K562 (cell line): ENCODE measurements around the gene ZNF106. TPM values are rescaled to one million over a fixed set of nuclear protein-coding genes. Genes with fewer than 3 reads are reported as not detected.

Source experiments
- ARID1B ChIP-seq: fragments of 450-650 bp; IDR thresholded peaks from 2 replicates; pipeline ENCODE4 v1.6.1; 2016; ENCODE audit warnings: antibody characterized with exemption, mild to moderate bottlenecking, inconsistent platforms
- ARNT ChIP-seq, 2 experiments: fragments of 450-650 bp; IDR thresholded peaks; 2 replicates each; pipeline ENCODE4 v1.6.1; 2016; ENCODE audit warnings: mild to moderate bottlenecking in 1 of 2
- ATF7 ChIP-seq: fragments of 450-650 bp; IDR thresholded peaks from 2 replicates; pipeline ENCODE4 v1.7.1; 2014; ENCODE audit warnings: mild to moderate bottlenecking, moderate library complexity
- CGGBP1 ChIP-seq: fragments of 250-450 bp; sonication (Bioruptor Pico); IDR thresholded peaks from 2 replicates; pipeline ENCODE4 v1.9.0; 2021; ENCODE audit warnings: mild to moderate bottlenecking
- CREB1 ChIP-seq, 2 experiments: sonication (generic) in 1 of 2; formaldehyde crosslinking in 1 of 2; IDR thresholded peaks; 2 replicates each; pipeline versions ENCODE4 v1.6.1 to v1.8.0; 2012 to 2022; ENCODE audit warnings: inconsistent platforms in 1 of 2, mild to moderate bottlenecking in 1 of 2, missing genetic modification reagents in 1 of 2, moderate library complexity in 1 of 2
- E2F8 ChIP-seq: fragments of 450-650 bp; IDR thresholded peaks from 2 replicates; pipeline ENCODE4 v1.7.1; 2018; ENCODE audit warnings: mild to moderate bottlenecking, low read depth; ENCODE audit not compliant: partially characterized antibody
- EGR1 ChIP-seq: fragments of 450-650 bp; conservative IDR thresholded peaks from 2 replicates; pipeline ENCODE4 v1.6.1; 2017; ENCODE audit warnings: mild to moderate bottlenecking
- ELF4 ChIP-seq: fragments of 450-650 bp; formaldehyde crosslinking; IDR thresholded peaks from 2 replicates; pipeline ENCODE4 v1.4.0; 2022; ENCODE audit warnings: missing genetic modification characterization
- FOXK2 ChIP-seq, 2 experiments: fragments of 450-650 bp; IDR thresholded peaks in 1 of 2; conservative IDR thresholded peaks in 1 of 2; 2 replicates each; pipeline ENCODE4 v1.6.1; 2016; ENCODE audit warnings: low read depth in 2 of 2, mild to moderate bottlenecking in 1 of 2
- GTF2F1 ChIP-seq: IDR thresholded peaks from 2 replicates; pipeline ENCODE4 v1.6.1; 2011; ENCODE audit warnings: low read depth, low read length, improper control_type of control experiment
- HDAC3 ChIP-seq: fragments of 450-650 bp; IDR thresholded peaks from 2 replicates; pipeline ENCODE4 v1.6.1; 2018; ENCODE audit warnings: borderline replicate concordance, mild to moderate bottlenecking, moderate library complexity; ENCODE audit not compliant: partially characterized antibody
- KLF10 ChIP-seq: fragments of 250-450 bp; sonication (Bioruptor Pico); IDR thresholded peaks from 2 replicates; pipeline ENCODE4 v1.6.1; 2021; ENCODE audit warnings: matching md5 sums
- MAFK ChIP-seq: IDR thresholded peaks from 2 replicates; pipeline ENCODE4 v1.6.1; 2011; ENCODE audit warnings: low read length, improper control_type of control experiment
- MEIS2 ChIP-seq: fragments of 450-650 bp; IDR thresholded peaks from 2 replicates; pipeline ENCODE4 v1.6.1; 2014; ENCODE audit warnings: mild to moderate bottlenecking; ENCODE audit not compliant: partially characterized antibody
- MTA2 ChIP-seq: fragments of 450-650 bp; IDR thresholded peaks from 2 replicates; pipeline ENCODE4 v1.6.1; 2016; ENCODE audit warnings: low read depth
- NR2C1 ChIP-seq, 2 experiments: fragments of 450-650 bp; IDR thresholded peaks; 2 replicates each; pipeline ENCODE4 v1.6.1; 2017; ENCODE audit warnings: mild to moderate bottlenecking in 2 of 2, antibody characterized with exemption in 1 of 2, inconsistent platforms in 1 of 2, missing compliant biosample characterization in 1 of 2, missing genetic modification characterization in 1 of 2
- NR2C2 ChIP-seq, 2 experiments: fragments of 200-800 bp in 1 of 2; sonication (Bioruptor generic) in 1 of 2; sonication (generic) in 1 of 2; formaldehyde crosslinking in 1 of 2; IDR thresholded peaks; 2 replicates each; pipeline versions ENCODE4 v1.6.1 to v1.8.0; 2016 to 2022; ENCODE audit warnings: mild to moderate bottlenecking in 1 of 2, missing compliant biosample characterization in 1 of 2, missing genetic modification characterization in 1 of 2, missing genetic modification reagents in 1 of 2
- PTTG1 ChIP-seq: fragments of 450-650 bp; IDR thresholded peaks from 2 replicates; pipeline ENCODE4 v1.6.1; 2016; ENCODE audit warnings: low read depth, mild to moderate bottlenecking, missing genetic modification characterization, missing compliant biosample characterization
- RBFOX2 ChIP-seq: fragments of 200-400 bp; formaldehyde crosslinking; IDR thresholded peaks from 2 replicates; pipeline ENCODE4 v1.6.1; 2017; ENCODE audit warnings: low read depth, mild to moderate bottlenecking, low read length, moderate library complexity
- RNF2 ChIP-seq: sonication (generic); IDR thresholded peaks from 2 replicates; pipeline ENCODE4 v1.6.1; 2016
- SAFB ChIP-seq: fragments of 200-400 bp; formaldehyde crosslinking; IDR thresholded peaks from 2 replicates; pipeline ENCODE4 v1.6.1; 2017; ENCODE audit warnings: low read depth, low read length, borderline replicate concordance
- SIN3A ChIP-seq, 2 experiments: fragments of 150-350 bp in 1 of 2; IDR thresholded peaks; 2 replicates each; pipeline ENCODE4 v1.6.1; 2011 to 2016; ENCODE audit warnings: borderline replicate concordance in 2 of 2, low read depth in 2 of 2, low read length in 2 of 2, mild to moderate bottlenecking in 2 of 2, moderate library complexity in 2 of 2; ENCODE audit not compliant: control insufficient read depth in 1 of 2
- TAF7 ChIP-seq: fragments of 450-650 bp; IDR thresholded peaks from 2 replicates; pipeline ENCODE4 v1.6.1; 2016; ENCODE audit warnings: missing genetic modification characterization, missing compliant biosample characterization
- TAF9B ChIP-seq: fragments of 450-650 bp; IDR thresholded peaks from 2 replicates; pipeline ENCODE4 v1.6.1; 2018; ENCODE audit warnings: mild to moderate bottlenecking; ENCODE audit not compliant: partially characterized antibody
- ZEB2 ChIP-seq: fragments of 450-650 bp; IDR thresholded peaks from 2 replicates; pipeline ENCODE4 v1.6.1; 2016
- ZKSCAN1 ChIP-seq: fragments of 150-350 bp; IDR thresholded peaks from 2 replicates; pipeline ENCODE4 v1.6.1; 2016; ENCODE audit warnings: low read depth, low read length
- polyA plus RNA-seq, 8 experiments: library from polyadenylated mRNA; depleted of rRNA in 4 of 8; stranded (reverse) in 5 of 8; unstranded in 3 of 8; fragments of >200 nt; fragmentation: Nextera tagmentation in 2 of 8; fragmentation: Illumina TruSeq in 1 of 8; extraction: Ambion mirVana in 2 of 8; extraction: Trizol in 1 of 8; gene quantifications; 2 replicates each; pipeline versions ENCODE4 v1.2.1 to v1.2.3, GENCODE V29; 2011 to 2014; ENCODE audit warnings: inconsistent platforms in 1 of 8, missing spikeins in 1 of 8
- total RNA-seq, 7 experiments: library from RNA; depleted of rRNA in 6 of 7; stranded (reverse); fragments of >200 nt in 6 of 7; fragmentation: Illumina TruSeq in 2 of 7; extraction: Trizol in 2 of 7; gene quantifications; 2 replicates each; pipeline versions ENCODE4 v1.2.1 to v1.2.3, GENCODE V29; 2011 to 2021; ENCODE audit warnings: low replicate concordance in 1 of 7

ZNF106 gene
- total and polyA plus RNA-seq, 9 of the 15 experiments (the other 6 are each of a cell fraction or from before 2014, with no cell fraction given), result 14.4 to 55.3 (median 33.7) TPM

DNA sequence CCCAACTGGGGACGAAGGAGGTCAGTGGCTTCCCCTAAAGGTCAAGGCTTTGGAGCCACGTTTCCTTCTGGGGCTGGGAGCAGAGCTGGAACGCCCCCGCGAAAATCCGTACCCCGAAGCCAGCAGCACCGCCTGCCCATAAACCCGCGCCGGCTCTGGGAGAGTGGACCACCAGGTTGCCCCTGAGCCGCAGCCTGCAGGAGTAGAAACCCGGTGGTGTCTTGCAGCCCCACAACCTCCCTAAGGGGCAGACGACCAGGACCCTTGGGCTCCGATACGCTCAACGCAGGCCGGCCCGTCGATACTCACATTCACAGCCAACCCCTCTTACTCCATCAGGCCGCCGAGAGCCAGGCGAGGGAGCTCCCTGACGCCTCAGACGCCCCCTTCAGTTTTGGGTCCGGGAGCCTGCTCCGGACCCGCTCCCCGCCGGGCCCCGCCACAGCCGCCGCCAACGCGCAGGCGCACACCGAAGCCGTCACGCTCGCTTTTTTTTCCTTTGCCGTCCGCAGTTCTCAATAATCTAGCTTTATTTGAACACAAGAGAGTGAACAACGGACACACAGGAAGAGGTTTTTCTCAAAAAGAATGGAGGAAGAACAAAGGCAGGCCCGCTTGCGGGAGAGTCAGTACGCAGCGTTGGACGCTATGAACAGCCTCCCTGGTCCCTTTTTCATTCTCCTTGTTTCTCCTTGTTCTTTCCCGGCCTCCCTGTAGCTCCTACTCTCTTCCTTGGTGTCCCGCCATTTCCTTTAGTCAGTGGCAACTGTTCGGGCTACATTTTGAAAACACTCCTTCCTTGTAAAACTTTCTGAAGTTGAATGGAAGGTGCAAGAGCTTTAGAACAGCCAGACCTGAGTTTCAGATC, at the start of gene ZNF106 (continued):
- TF ChIP-seq CREB1 (IDR thresholded peaks at IDR 0.05) (peak; percentile 93), CREB1 (CRISPR knock-in tag; IDR thresholded peaks at IDR 0.05) (peak; percentile 95), ARID1B (no peak; the same call in 1 of the 2 replicates), MAFK (0 out of 2 replicates have a peak, but pooled peaks have one; percentile 33), CGGBP1 (CRISPR knock-in tag) (no peak), FOXK2 (conservative IDR thresholded peaks at IDR 0.05 in 1 of 2, IDR thresholded peaks at IDR 0.05 in 1 of 2; ENCODE audit: low read depth in 2 of 2) (peak; percentile 81 to 85), ARNT (IDR thresholded peaks at IDR 0.05) (peak in 1 of 2 experiments; percentile 69; a peak in 1 of 4 replicates), ZEB2 (no peak; the same call in 1 of the 2 replicates), ATF7 (peak; percentile 85), EGR1 (peak; percentile 75), ZKSCAN1 (peak; percentile 96), RNF2 (peak; percentile 82), SIN3A (IDR thresholded peaks at IDR 0.05; ENCODE audit: borderline replicate concordance in 2 of 2, control insufficient read depth in 1 of 2, low read depth in 2 of 2, low read length in 2 of 2) (peak; percentile 71 to 83; a peak in 2 of 4 replicates), MEIS2 (peak; percentile 64), KLF10 (CRISPR knock-in tag) (no peak), TAF7 (tag) (peak; percentile 96), E2F8 (peak; percentile 75), ELF4 (peak; percentile 90), NR2C1 (IDR thresholded peaks at IDR 0.05) (no peak), NR2C1 (tag; IDR thresholded peaks at IDR 0.05) (no peak), RBFOX2 (peak; percentile 96), TAF9B (peak; percentile 94), GTF2F1 (peak; percentile 83; the same call in 1 of the 2 replicates), NR2C2 (CRISPR knock-in tag; IDR thresholded peaks at IDR 0.05) (no peak), NR2C2 (tag; IDR thresholded peaks at IDR 0.05) (peak; percentile 47; the same call in 1 of the 2 replicates), SAFB (no peak), MTA2 (peak; percentile 23; the same call in 1 of the 2 replicates), HDAC3 (peak; percentile 56), PTTG1 (tag) (no peak)
